Activated CD8-positive, alpha-beta memory T cell treated with anti-CD3 and anti-CD28 coated beads, Interleukin-2, amount 50 U/mL, for 24 hours (primary cell): ENCODE data around the gene TAB3.

ENCODE experiments used
- DNase-seq: peaks from one replicate; pipeline ENCODE4 v3.0.0-alpha.2; 2020; ENCODE audit errors: extremely low read depth

The TAB3 gene, protein sequence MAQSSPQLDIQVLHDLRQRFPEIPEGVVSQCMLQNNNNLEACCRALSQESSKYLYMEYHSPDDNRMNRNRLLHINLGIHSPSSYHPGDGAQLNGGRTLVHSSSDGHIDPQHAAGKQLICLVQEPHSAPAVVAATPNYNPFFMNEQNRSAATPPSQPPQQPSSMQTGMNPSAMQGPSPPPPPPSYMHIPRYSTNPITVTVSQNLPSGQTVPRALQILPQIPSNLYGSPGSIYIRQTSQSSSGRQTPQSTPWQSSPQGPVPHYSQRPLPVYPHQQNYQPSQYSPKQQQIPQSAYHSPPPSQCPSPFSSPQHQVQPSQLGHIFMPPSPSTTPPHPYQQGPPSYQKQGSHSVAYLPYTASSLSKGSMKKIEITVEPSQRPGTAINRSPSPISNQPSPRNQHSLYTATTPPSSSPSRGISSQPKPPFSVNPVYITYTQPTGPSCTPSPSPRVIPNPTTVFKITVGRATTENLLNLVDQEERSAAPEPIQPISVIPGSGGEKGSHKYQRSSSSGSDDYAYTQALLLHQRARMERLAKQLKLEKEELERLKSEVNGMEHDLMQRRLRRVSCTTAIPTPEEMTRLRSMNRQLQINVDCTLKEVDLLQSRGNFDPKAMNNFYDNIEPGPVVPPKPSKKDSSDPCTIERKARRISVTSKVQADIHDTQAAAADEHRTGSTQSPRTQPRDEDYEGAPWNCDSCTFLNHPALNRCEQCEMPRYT

DNA sequence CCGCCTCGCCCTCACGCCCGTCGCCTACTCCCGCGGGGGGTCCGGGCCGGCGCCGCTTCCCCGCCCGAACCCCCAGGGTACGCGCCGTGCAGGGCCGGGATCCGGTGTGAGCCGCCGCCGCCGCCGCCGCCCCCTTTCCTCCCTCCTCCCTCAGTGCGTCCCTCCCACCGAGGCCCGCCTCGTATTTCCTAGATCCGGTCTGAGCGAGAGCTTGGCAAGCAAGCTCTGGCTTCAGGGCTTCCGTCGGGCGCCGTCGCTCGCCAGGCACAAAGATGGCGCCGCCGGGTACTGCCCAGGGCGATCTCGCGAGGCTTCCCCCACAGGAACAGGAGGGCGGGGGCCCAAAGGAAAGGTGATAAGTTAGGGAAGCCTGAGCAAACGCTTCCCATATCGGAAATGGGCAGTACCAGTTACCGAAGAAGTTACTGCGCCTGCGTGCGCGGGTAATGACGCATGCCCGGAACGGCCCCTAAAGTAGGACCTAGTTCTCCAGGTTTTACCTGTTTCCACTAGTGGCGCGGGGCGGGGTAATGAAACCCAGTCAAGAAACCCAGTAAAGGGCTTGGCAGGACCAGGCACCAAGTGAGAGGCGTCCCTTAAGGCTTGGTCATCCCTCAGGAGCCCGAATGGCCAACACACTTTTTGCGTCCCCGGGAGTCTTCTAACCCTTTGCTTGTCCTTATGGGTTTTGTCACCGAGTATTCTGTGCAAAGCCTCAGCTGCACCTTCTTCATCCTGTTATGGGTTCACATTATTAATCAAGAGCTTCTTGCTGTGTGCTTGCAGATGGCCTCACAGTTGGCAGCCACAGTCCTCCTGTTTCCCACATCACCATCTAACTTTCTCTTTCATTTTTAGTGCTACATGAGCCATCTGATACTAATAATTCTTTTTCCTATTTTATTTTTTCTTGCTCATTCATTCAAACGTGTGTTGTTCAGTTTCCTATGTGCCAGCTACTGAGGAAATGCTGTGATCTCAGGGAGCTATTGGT is at the start of gene TAB3:
Gene TAB3 (minus strand): TSS at position 108 of the 994 bp plus-strand sequence. CDS start 29,666 bp downstream, outside the sequence.
- peak; percentile 81 for DNase-seq

DNA sequence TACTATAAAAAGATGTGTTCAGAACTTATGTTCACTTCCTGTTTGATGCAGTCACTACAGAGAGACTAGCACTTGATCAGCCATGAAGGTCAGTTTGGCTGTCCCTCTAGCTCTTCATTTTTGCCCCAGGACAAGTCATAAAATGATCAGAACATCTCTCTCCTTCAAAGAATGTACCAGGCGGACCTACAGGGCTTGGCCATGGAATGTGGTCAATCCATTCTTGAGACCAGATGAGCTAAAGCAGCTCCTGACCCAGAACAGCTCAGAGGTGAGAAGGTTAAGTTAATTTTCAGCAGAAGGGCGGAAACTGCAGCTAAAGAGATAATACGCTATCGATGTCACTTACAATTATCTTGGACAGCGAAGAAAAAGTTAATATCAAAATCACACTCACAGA is 49.2 kb upstream of the TAB3 start:
- DNase-seq = no peak

DNA sequence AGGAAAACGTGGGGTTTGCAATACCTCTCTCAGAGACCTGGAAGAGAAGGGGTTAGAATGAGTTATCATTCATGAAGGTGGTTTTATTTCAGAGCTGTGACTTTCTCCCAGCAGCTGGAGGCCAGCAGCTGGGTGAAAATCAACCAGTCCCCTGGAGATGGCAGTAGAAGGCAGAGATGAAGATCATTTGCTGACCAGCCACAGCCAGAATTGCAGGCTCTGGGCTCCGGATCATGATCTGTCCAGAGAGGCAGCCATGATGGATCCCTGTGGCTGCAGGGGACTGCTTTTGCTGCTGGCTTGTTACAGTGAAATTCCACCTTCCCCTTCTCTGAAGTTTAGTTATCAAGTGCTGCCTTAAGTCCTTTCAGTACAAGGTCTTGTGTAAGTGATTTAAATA is 46.9 kb upstream of the TAB3 start:
- DNase-seq = no peak

DNA sequence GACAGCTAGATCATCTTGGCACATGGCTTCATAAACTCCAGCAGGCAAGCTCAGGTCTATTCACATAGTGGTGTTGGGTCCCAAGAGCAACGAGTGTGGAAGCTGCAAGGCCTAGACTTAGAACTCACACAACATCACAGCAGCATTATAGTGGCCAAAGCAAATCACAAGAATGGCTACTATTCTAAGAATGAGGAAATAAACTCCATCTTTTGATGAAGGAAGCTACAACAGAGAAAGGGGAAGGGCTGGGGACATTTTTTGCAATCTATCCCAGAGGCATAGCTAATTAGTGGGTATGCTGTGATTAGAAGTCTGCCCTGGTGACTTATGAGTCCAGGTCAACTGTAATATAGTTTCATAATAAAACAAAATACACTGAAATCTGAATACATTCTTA is 42.9 kb upstream of the TAB3 start:
- no peak for DNase-seq

DNA sequence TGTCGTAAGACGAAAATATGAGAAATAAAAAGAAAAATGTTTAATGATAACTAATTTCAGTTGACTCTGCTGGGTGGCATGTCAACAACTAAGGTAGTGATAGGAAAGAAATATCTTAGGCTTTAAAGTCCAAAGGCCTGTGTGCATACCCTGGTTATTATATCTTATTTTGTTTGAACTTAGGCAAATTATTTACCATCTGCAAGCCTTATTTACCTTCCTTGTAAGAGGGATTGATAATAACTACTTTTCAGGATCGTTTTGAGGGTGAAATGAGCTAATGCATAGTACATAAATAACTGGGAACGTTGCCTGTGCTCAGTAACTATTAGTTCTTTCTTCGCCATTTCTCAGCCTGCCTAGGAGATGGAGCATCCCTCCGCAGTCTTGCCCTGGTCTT is 41.6 kb upstream of the TAB3 start:
- no peak for DNase-seq

DNA sequence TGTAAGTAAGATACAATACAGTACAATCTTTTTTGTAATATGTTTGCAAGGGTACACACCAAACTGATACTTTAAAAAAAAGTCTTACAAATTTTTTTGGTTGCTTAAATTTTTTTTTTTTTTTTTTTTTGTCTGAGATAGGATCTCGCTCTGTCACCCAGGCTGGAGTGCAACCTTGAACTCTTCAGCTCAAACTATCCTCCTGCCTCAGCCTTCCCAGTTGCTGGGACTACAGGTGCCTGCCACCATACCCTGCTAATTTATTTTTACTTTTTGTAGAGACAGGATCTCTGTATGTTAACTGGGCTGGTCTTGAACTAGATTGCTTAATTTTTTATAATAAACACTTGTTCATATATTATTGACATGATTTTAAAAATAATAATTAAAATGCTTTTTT is 41.1 kb upstream of the TAB3 start:
- DNase-seq = no peak

DNA sequence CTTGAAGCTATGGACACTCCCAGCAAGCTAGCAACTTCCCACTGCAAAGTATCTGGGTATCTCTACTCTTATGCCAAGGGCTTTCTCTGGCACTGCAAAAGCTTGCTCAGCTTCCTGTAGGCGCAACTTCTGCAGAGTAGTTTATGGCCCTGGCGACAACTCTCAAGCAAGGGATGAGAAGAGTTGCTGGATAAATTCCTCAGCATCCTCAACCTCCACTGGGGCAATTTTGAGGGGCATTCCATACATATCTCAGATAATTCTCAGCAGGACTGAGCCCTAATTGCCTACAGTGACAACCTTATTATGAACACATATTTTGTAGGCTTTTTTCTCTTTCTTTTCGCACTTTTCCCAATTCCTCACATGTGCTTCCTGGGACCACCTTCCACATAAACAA is 31.2 kb upstream of the TAB3 start:
- no peak for DNase-seq

DNA sequence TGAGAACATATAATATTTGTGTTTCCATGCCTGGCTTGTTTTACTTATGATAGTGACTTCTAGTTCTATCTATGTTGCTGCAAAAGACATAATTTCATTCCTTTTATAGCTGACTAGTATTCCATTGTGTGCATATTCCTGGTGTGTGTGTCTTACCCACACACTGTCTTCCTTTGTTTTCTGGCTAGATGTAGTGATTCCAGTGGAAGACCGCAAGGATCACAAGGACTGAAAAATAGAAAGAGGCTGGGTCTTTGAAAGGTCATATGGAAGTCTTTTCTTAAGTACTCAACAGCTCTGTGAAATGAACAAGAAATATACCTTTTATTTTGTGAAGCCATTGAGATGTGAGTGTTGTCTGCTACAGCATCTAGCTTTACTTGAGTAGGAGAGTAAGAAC is 29.4 kb upstream of the TAB3 start:
- DNase-seq = no peak

DNA sequence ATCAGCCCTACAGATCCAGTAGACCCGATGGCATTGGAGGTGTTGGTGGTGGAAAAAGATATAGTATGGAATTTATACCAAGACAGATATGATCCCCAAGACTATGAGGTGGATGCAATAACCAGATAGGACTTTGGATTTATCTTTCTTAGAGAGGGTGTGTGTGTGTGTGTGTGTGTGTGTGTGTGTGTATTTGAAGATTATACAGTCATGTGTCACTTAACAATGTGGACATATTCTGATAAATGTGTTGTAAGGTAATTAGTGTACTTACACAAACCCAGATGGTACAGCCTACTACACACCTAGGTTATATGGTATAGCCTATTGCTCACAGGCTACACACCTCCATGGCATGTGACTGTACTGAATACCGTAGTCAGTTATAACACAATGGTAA is 24.4 kb upstream of the TAB3 start:
- no peak for DNase-seq

DNA sequence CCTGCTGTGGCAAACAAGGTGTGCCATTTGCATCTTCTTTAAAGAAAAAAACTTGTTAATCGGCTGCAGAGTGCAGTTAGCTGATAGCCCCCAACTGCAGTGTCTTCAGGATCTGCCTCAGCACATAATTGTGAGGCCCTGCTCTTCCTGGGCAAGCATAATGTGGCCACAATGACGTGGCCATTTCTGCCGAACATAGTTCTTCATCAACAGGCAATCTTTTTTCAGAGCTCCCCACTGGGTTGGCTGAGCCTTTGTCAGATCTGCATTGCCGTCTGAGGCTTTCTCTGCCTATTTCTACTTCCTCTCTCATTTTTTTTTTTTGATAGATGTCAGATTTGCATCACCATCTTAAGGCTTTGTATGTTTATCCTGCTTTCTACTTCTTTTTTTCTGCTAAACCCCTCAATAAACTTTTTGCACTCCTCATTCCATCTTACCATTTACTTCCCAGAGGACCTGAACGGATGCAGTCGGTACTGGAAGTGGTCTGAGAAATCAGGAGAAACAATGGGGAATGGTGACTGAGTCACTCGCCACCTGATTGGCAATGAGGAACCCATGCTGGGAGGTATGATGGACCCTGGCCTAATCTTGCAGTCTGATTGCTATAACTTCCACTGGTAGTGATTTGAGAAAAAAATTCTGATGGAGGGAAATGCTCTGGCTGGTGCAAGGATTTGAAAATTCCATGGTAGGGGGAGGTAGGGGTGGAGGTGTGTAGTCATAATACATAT is 21.2 kb upstream of the TAB3 start:
- DNase-seq = no peak

DNA sequence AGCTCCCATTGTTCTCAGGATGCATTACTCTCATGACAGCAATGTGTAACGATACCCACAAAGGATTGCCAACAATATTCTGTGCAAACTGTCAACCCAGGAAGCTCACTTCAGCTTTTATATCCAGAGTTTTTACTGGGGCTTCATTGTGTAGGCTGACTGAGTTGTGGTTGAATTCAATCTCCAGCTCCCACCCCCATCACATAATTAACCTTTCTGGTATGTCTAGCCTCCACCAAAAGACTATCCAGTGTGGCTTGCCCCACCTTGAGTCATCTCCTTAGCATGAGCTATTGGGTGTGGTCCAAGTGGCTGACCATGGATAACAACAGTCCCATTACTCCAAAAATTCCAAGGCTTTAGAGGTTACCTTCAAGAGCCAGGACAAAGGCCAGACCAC is 17.7 kb upstream of the TAB3 start:
- DNase-seq = no peak

DNA sequence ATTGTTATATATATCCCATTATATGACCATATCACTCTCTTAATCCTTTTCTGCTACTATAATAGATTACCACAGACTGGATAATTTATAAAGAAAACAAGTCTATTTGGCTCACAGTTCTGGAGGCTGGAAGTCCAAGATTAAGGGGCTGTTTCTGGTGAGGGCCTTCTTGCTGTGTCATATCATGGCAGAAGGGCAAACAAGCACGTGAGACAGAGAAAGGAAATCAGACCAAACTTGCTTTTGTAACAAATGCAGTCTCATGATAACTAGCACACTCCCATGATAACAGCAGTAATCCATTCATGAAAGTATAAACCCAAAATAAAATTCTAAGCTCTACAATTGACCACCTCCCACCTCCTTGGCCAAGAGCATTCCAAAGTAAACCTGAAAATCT is 16.3 kb upstream of the TAB3 start:
- DNase-seq = no peak

DNA sequence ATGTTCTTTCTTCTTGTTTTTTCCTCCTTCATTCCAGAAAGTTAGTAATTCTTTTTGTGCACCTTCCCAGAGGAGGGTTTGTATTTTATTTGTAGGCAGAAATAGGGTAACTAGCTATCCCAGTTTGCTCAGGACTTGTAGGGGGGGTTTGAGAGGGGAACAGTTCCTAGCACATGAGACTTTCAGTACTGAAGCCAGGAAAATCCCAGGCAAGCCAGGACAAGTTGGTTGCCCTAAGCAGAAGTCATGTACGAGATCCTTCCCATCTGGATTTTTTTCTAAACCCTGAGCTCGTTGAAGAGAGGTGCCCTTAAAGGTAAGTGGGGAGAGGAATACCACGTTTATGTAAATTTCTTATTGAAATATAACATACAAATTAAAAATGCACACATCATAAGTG is 15.6 kb upstream of the TAB3 start:
- no peak for DNase-seq

DNA sequence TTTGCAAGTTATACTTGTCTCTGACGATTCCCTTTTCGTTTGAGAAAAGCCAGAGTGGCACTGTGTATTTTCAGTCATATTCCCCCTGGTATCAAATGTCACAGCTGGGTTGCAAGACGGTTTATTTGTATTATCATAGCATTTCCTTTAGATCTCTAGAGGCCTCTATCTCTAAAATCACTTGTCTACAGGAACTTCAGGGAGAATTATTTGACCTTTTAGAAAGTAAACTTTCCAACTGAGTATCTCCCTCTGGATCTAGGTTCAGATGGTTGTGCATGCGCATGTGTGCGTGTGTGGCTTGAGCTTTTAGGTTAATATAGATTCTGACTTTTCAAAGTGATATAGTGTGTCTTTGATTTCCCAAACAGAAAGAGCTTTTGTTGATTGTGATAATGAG is 15.1 kb upstream of the TAB3 start:
- DNase-seq = no peak

DNA sequence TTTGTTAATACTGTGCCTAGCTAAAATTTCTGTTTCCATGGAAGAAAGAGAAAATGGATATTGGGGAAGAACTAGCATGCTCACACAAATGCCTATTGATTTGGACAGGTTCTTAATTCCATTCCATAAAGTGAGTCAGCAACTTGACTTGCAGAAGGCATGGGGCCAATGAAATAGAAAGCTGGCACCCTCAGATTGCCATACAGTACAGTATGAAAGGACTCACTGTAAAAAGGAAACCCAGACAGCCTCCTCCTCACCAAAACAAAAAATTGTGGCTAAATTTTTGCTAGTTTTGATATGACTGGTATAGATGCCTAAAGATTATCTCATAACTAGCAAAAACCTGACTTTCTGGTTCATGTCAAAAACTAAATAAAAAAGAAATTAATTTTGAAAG is 11.2 kb upstream of the TAB3 start:
- DNase-seq = no peak

DNA sequence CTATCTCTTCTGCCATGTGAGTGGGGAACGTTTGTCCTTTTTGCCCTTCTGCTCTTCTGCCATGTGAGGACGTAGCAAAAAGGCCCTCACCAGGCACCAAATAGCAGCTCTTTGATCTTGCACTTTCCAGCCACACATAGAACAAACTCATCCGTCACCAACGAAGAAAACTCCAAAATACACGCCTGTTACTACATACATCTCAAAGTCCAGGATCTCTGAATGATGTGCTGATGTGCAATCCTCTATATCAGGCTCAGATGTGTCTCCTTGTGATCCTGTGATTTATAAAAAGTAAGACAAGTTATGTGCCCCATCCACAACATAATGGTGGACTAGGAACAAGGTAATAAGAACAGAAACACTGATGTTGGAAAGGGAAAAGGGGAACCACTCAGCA is 9.8 kb upstream of the TAB3 start:
- DNase-seq = no peak

DNA sequence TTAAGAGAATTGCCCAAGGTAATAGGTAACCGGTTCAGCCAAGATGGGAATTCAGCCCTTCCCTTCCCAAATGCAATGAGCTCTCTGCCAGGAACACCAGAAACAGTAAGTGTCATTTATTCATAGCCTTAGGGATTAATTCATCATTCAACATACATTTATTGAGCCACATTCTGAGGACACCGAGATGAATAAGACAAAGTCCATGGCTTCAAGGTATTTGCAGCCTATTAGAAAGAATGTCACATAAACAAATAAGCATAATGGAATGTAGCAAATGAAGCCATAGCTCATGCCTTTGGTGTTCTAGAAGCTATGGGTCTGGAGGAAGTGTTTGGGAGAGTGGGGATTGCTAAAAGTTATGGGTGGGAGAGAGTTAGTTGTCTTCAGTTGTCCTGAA is 6.3 kb upstream of the TAB3 start:
- no peak for DNase-seq

DNA sequence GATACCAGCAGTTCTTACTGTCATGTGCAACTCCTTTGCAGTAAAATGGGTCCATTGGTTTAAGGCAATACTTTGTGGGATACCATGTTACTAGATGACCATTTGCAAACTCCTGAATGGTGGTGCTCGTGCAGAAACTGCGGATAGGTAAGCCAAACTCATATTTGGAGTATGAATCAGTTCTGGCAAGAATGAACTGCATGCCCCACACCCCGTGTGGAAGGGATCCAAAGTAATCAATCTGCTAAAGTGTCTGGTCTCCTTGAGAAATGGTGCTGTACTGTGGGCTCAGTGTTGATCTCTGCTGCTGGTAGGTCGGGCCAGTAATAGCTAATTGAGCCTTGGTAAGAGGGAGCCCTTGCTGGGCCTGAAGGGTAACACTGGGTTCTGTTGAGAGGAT is 4.2 kb upstream of the TAB3 start:
- no peak for DNase-seq

DNA sequence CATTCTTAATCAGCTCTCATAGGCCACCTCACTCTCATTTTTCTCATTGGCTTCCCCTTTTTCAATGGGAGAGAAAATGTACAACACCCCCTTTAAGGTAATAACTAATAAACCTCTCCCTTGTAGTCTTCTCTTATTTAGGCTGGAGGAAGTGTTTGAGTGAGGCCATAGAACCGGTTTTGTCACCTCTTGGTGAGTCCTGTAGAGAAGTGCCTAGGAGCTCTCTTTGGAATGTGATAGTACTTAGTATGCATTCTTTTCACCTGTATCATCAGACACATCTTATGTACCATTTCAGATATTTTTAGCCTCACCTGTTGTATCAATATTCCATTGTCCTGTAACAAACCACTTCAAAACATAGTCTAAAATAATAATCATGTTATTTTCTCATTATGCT is 3.5 kb upstream of the TAB3 start:
- DNase-seq = no peak

DNA sequence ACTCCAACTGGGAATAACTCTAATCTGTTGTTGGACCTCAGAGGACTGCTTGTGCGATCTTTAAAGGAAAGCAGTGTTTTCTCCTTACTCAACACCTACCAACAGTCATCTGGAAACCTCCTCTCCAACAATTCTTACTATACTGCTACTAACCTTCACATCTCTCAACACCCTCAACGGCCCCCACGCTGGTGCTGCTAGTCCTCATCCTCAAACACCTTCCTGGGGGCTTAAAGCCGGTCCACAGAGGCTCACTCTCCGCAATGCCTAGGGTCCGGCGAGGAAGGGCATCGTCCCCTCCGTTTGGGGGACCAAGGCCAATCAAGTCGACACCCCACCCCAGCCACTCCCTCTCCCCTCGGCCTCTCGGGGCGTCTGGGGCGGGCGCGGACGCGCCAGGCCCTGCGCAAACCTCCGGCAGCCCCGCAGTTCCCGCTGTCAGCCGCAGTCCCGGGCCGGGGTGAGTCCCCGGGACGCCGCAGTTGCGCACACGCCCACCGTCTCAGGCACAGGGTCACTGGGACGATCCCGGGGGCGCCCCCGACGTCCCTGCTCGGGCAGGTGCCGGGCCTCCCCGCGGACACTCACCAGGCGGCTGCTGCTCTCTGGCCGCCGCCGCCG is 418 bp downstream of the TAB3 start:
- DNase-seq = no peak

DNA sequence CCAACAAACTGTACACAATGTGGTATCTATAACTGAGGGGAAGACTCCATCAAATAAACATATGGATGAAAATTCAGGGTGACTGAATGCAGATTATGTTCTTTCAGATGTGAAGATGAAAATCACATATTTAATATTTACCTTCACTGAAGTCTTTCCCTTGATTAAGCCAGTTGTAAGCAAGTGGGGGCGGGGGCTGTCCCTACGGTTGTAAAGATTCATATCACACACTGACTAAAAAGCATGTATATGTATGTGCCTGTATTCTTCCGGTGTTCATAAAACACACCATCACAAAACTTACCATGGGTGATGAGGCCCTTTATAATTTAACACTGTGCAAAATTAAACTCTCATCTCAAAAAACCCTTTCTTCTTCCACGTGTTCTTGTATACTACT is 1.3 kb downstream of the TAB3 start:
- DNase-seq = peak; percentile 28
